Measurements from ENCODE around the gene MRAS.

Gene MRAS

DNA sequence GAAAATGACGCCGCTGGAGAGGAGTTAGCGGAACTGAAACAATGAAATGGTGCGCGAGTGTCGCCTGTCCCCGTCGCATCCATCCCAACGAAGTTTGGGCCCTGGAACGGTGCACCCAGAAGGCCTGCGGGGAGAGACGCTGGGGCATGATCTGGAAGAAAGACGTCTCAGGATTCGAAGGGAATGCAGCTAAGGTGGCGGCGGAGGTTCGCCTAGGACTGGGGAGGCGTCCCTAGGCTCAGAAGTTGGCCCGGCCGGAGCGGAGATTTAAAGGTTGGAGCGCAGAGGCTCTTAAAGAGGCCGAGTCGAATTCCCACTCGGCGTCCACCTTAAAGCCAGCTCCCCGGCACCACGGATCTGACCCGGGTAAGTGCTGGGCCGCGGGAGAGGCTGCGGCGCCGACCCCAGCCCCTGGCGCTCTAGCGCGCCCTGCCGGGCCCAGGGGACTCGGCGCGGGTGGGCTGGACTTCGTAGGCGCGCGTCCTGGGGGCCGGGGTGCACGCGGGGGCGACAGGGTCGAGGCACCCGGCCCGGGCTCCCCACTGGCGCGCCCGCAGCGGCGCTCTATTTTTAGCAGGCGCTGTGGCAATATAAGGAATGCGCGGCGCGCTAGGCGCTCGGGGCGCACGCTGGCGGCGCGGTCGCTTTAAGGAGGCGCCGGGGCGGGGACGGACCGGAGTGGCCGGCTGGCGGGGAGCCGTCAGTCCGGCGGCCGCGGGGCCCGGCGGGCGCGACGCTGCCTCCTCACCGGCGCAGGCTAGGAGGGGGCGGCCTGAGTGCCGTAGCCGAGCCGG, at the start of gene MRAS:
Gene MRAS (plus strand): TSS at position 620 of the 794 bp plus-strand sequence. CDS start 24,305 bp downstream, outside the sequence.
- Histone ChIP-seq H3K9ac (ENCODE audit: low read depth, low read length) (peak within 1 kb of the TSS; percentile 69; the same call in 1 of the 2 replicates), H3K27me3 (ENCODE audit: insufficient read depth, low read length) (peaks cover 12% of the 10 kb centered on the region; the same call in 1 of the 2 replicates), H3K9me3 (ENCODE audit: insufficient read depth, low read depth, low read length) (no peaks in the 10 kb centered on the region), H3K4me3 (ENCODE audit: low read length) (peak within 1 kb of the TSS; percentile 66), H3K36me3 (ENCODE audit: insufficient read depth, low read depth, low read length) (no peaks in the 10 kb centered on the region), H3K27ac (ENCODE audit: low read length) (no peak within 1 kb of the TSS), H3K4me1 (ENCODE audit: insufficient read depth, low read length) (peaks cover 12% of the 10 kb centered on the region)

DNA sequence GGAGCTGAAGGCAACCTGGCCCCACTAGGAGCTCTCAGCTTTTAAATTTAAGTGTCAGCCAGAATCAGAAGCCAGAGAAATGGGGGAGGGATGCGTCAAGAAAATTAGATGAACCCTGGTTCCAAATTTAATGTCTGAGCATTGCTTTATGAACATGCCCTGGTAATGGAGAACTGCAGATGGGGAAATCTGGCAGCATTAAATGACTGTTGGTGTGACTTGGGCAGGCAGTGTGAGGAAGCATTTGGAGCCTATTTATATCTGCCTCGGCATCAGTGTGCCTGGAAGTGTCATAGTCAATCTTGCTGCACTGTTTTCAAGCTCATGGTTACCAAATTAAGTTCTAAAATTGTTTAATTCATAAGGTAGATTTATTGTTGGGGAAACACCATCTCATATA, 47.7 kb upstream of the MRAS start:
- H3K9me3 ChIP-seq (ENCODE audit: insufficient read depth, low read depth, low read length), result no peaks in the 10 kb centered on the region
- no peak overlapping the region for H3K27ac ChIP-seq (ENCODE audit: low read length)
- H3K27me3 ChIP-seq (ENCODE audit: insufficient read depth, low read length), result no peaks in the 10 kb centered on the region
- H3K4me1 ChIP-seq (ENCODE audit: insufficient read depth, low read length), result no peaks in the 10 kb centered on the region
- H3K9ac ChIP-seq (ENCODE audit: low read depth, low read length), result no peak overlapping the region
- H3K36me3 ChIP-seq (ENCODE audit: insufficient read depth, low read depth, low read length), result peaks cover 27% of the 10 kb centered on the region; the same call in 1 of the 2 replicates
- H3K4me3 ChIP-seq (ENCODE audit: low read length), result no peak overlapping the region

DNA sequence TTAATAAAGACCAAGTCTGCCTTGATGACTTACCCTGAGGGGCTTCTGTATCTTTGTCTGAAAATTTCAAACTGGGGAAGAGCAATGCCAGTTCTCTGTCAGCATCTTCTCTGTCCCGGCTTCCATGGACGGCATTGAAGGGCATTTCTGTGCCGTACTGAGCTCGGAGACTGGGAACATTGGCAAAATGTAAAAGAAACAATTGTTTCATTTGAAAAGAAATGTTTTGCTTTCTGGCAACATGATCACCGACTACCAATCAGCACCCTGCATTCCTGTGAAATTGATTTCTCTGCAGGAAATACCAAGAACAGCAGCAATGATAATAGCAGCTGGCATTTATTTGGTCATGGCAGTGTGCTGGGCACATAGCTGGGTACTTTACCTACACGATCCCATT, 44.9 kb upstream of the MRAS start:
- 0 out of 2 replicates have a peak, but pooled peaks cover 3% of the 10 kb centered on the region for H3K36me3 ChIP-seq (ENCODE audit: insufficient read depth, low read depth, low read length)
- H3K9me3 ChIP-seq (ENCODE audit: insufficient read depth, low read depth, low read length), result peaks cover 4% of the 10 kb centered on the region; the same call in 1 of the 2 replicates
- H3K27me3 ChIP-seq (ENCODE audit: insufficient read depth, low read length), result no peaks in the 10 kb centered on the region
- H3K4me1 ChIP-seq (ENCODE audit: insufficient read depth, low read length), result no peaks in the 10 kb centered on the region
- H3K4me3 ChIP-seq (ENCODE audit: low read length), result no peak overlapping the region
- H3K9ac ChIP-seq (ENCODE audit: low read depth, low read length), result no peak overlapping the region
- H3K27ac ChIP-seq (ENCODE audit: low read length), result no peak overlapping the region

DNA sequence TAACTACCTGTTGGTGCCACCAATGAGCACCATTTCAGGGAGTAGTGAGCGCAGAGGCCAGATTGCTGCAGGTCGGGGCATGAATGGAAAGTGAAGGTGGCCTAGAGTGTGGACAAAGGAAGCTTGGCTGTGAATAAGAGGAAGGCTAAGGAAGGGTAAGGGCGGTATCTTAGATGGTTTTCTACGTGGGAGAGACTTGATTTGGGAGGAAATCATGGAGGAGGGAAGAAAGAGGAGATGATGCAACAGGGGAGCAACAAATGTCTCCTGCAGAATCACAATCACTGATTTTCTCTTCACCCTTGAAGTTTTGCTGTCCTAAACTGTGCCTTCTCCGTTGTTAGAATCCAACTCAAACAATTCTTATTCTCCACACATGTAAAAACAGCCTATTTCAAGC, 40.5 kb upstream of the MRAS start:
- no peaks in the 10 kb centered on the region for H3K4me1 ChIP-seq (ENCODE audit: insufficient read depth, low read length)
- no peaks in the 10 kb centered on the region for H3K36me3 ChIP-seq (ENCODE audit: insufficient read depth, low read depth, low read length)
- no peak overlapping the region for H3K9ac ChIP-seq (ENCODE audit: low read depth, low read length)
- H3K9me3 ChIP-seq (ENCODE audit: insufficient read depth, low read depth, low read length), result peaks cover 9% of the 10 kb centered on the region; the same call in 1 of the 2 replicates
- no peak overlapping the region for H3K4me3 ChIP-seq (ENCODE audit: low read length)
- no peaks in the 10 kb centered on the region for H3K27me3 ChIP-seq (ENCODE audit: insufficient read depth, low read length)
- H3K27ac ChIP-seq (ENCODE audit: low read length), result no peak overlapping the region

DNA sequence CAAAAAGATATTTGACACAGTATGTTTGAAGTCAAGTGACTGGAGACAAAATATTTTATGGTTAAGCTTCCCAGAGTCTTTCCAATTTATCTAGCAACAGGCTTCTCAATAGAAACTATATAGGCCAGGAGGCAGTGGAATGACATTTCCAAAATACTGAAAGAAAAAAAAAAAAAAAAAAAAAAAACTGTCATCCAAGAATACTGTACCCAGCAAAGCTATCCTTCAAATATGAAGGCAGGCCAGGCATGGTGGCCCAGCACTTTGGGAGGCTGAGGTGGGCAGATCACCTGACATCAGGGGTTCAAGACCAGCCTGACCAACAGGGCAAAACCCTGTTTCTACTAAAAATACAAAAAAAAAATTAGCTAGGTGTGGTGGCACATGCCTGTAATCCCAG, 39.6 kb upstream of the MRAS start:
- Histone ChIP-seq H3K9ac (ENCODE audit: low read depth, low read length) (no peak overlapping the region), H3K4me1 (ENCODE audit: insufficient read depth, low read length) (no peaks in the 10 kb centered on the region), H3K27ac (ENCODE audit: low read length) (no peak overlapping the region), H3K9me3 (ENCODE audit: insufficient read depth, low read depth, low read length) (peaks cover 9% of the 10 kb centered on the region; the same call in 1 of the 2 replicates), H3K4me3 (ENCODE audit: low read length) (no peak overlapping the region), H3K27me3 (ENCODE audit: insufficient read depth, low read length) (no peaks in the 10 kb centered on the region), H3K36me3 (ENCODE audit: insufficient read depth, low read depth, low read length) (no peaks in the 10 kb centered on the region)

DNA sequence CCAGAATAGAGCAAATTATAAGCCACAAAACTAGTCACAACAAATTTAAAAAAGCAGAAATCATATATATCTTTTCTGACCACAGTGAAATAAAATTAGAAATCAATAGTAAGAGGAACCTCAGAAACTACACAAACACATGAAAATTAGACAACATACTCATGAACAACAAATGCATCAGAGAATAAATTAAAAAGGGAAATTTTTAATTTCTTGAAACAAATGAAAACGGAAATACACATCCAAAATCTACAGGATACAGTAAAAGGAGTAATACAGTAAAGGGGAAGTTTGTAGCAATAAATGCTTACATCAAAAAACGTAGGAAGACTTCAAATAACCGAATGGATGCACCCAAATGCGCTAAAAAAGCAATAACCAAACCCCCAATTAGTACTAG, 37.9 kb upstream of the MRAS start:
- H3K4me3 ChIP-seq (ENCODE audit: low read length), result no peak overlapping the region
- no peaks in the 10 kb centered on the region for H3K27me3 ChIP-seq (ENCODE audit: insufficient read depth, low read length)
- no peaks in the 10 kb centered on the region for H3K4me1 ChIP-seq (ENCODE audit: insufficient read depth, low read length)
- H3K9me3 ChIP-seq (ENCODE audit: insufficient read depth, low read depth, low read length), result peaks cover 9% of the 10 kb centered on the region; the same call in 1 of the 2 replicates
- H3K27ac ChIP-seq (ENCODE audit: low read length), result no peak overlapping the region
- H3K9ac ChIP-seq (ENCODE audit: low read depth, low read length), result no peak overlapping the region
- no peaks in the 10 kb centered on the region for H3K36me3 ChIP-seq (ENCODE audit: insufficient read depth, low read depth, low read length)

DNA sequence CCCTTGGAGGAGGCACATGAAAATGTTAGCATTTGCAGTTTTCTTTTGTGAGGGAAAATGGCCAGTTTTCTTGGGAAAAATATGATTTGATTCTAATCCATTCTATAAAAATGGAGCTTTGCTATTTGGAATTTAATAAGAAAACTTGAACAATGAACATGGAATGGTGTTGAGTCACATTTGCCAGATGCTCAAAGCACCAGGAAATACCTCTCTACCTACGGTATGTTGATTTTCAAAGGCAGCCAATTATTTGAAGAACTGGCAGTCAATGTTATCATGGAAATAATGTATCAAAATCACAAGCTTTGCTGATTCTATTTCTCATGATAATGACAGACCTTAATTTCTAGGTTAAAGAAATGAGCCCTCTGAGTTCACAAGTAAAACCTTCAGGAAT, 33.6 kb upstream of the MRAS start:
- Histone ChIP-seq H3K9ac (ENCODE audit: low read depth, low read length) (no peak overlapping the region), H3K4me1 (ENCODE audit: insufficient read depth, low read length) (no peaks in the 10 kb centered on the region), H3K9me3 (ENCODE audit: insufficient read depth, low read depth, low read length) (no peaks in the 10 kb centered on the region), H3K4me3 (ENCODE audit: low read length) (no peak overlapping the region), H3K27ac (ENCODE audit: low read length) (no peak overlapping the region), H3K27me3 (ENCODE audit: insufficient read depth, low read length) (no peaks in the 10 kb centered on the region), H3K36me3 (ENCODE audit: insufficient read depth, low read depth, low read length) (no peaks in the 10 kb centered on the region)

DNA sequence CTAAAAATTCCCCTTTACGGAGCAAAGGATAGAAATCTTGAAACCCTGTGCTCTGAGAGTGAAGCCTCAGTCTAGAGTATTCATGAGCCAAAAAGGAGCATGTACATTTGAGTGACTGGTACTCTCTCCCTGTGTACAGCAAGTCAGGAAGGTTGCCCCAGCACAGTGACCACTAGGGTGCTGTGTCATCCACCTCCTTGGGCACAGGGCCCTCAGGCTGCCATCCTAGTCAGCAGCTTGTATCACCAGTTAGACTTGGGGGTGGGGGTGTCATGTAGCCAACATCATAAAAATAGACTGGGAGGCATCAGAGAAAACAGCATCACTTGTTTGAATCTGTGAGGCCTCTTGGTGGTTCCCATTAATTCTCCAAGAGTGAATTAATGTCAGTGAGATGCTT, 30.7 kb upstream of the MRAS start:
- Histone ChIP-seq H3K27ac (ENCODE audit: low read length) (no peak overlapping the region), H3K27me3 (ENCODE audit: insufficient read depth, low read length) (no peaks in the 10 kb centered on the region), H3K9ac (ENCODE audit: low read depth, low read length) (no peak overlapping the region), H3K36me3 (ENCODE audit: insufficient read depth, low read depth, low read length) (no peaks in the 10 kb centered on the region), H3K4me3 (ENCODE audit: low read length) (no peak overlapping the region), H3K4me1 (ENCODE audit: insufficient read depth, low read length) (peaks cover 8% of the 10 kb centered on the region), H3K9me3 (ENCODE audit: insufficient read depth, low read depth, low read length) (no peaks in the 10 kb centered on the region)

DNA sequence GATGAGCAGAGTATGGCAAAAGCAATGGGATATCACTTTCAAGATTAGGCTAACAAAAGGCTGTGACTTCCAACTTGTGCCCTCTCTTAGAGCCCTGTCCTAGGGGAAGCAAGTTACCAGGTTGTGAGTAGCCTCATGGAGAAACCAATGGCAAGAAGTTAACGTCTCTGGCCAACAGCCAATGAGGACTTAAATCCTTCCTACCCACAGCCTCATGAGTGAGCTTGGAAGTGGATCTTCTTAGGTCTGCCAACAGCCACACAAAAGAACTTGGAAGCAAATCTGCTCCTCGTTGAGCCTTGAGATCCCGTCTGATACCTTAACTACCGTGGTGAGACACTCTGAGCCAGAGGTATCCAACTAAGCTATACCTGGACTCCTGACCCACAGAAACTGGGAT, 24.4 kb upstream of the MRAS start:
- H3K36me3 ChIP-seq (ENCODE audit: insufficient read depth, low read depth, low read length), result no peaks in the 10 kb centered on the region
- no peak overlapping the region for H3K27ac ChIP-seq (ENCODE audit: low read length)
- no peak overlapping the region for H3K4me3 ChIP-seq (ENCODE audit: low read length)

DNA sequence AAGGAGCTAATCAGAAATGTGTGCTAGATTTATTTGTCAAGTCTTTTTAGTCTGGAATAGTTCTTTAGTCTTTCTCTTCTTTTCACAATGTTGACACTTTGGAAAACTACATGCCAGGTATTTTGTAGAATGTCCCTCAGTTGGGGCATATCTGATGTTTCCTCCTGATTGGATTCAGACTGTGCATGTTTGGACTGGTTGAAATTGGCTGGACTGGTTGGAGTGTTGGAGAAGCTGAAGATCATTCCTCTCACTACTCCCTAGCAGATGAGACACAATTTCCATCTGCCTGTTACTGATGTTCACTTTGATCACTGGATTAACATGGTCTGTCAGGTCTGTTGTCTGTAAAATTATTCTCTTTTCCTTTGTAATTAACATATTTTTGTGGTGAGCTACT, 22.4 kb upstream of the MRAS start:
- Histone ChIP-seq H3K9ac (ENCODE audit: low read depth, low read length) (no peak overlapping the region), H3K4me1 (ENCODE audit: insufficient read depth, low read length) (peaks cover 12% of the 10 kb centered on the region), H3K9me3 (ENCODE audit: insufficient read depth, low read depth, low read length) (no peaks in the 10 kb centered on the region), H3K27ac (ENCODE audit: low read length) (no peak overlapping the region), H3K36me3 (ENCODE audit: insufficient read depth, low read depth, low read length) (no peaks in the 10 kb centered on the region), H3K4me3 (ENCODE audit: low read length) (no peak overlapping the region), H3K27me3 (ENCODE audit: insufficient read depth, low read length) (peaks cover 6% of the 10 kb centered on the region; the same call in 1 of the 2 replicates)

More for the DNA sequence above, 24.4 kb upstream of the MRAS start:
- H3K9ac ChIP-seq (ENCODE audit: low read depth, low read length), result no peak overlapping the region
- peaks cover 6% of the 10 kb centered on the region; the same call in 1 of the 2 replicates for H3K27me3 ChIP-seq (ENCODE audit: insufficient read depth, low read length)
- peaks cover 12% of the 10 kb centered on the region for H3K4me1 ChIP-seq (ENCODE audit: insufficient read depth, low read length)
- H3K9me3 ChIP-seq (ENCODE audit: insufficient read depth, low read depth, low read length), result no peaks in the 10 kb centered on the region

DNA sequence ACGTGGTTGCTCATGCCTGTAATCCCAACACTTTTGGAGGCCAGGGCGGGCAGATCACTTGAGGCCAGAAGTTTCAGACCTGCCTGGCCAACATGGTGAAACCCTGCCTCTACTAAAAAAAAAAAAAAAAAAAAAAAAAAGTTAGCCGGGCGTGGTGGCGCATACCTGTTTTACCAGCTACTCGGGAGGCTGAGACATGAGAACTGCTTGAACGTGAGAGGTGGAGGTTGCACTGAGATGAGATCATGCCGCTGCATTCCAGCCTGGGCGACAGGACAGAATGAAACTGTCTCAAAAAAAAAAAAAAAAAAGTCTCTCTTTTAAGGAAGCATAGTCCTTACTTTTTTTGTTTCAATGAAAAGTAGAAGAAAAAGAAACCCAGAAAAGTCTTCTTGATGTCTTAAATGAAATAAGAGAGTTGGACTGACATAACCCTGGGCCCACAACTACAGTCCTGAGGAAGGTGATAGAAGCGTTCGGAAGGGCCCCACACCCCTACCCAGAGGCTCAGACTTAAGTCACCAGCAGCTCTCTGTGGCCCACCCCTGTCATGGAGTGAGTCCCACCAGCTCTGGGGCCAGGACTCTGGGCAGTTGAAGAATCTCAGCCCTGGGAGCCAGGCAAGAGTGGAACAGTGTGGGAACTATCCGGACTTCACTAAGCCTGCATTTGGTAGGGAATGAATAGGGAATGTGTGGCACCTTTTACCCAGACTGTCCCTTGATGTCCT, 21.3 kb upstream of the MRAS start:
- H3K27ac ChIP-seq (ENCODE audit: low read length), result no peak overlapping the region
- H3K27me3 ChIP-seq (ENCODE audit: insufficient read depth, low read length), result peaks cover 6% of the 10 kb centered on the region; the same call in 1 of the 2 replicates
- H3K4me1 ChIP-seq (ENCODE audit: insufficient read depth, low read length), result peaks cover 8% of the 10 kb centered on the region; the same call in 1 of the 2 replicates
- H3K9me3 ChIP-seq (ENCODE audit: insufficient read depth, low read depth, low read length), result no peaks in the 10 kb centered on the region
- H3K4me3 ChIP-seq (ENCODE audit: low read length), result no peak overlapping the region
- no peak overlapping the region for H3K9ac ChIP-seq (ENCODE audit: low read depth, low read length)
- no peaks in the 10 kb centered on the region for H3K36me3 ChIP-seq (ENCODE audit: insufficient read depth, low read depth, low read length)
